SK-N-SH (cell line): ENCODE measurements around the gene TIGIT. TPM values are rescaled to one million over a fixed set of nuclear protein-coding genes. Genes with fewer than 3 reads are reported as not detected.

Source experiments
- CTCF ChIA-PET: fragments of 300-600, 350-600 bp; formaldehyde crosslinking; extraction: SDS; loops from one replicate; lab custom pipeline; 2021; lab: Yijun Ruan, JAX
- POLR2A ChIA-PET: fragments of 350-600 bp; sonication (Branson Sonifier 250); formaldehyde crosslinking; extraction: SDS; loops from one replicate; lab custom pipeline; 2020; ENCODE audit warnings: antibody characterized with exemption, inconsistent platforms; lab: Yijun Ruan, JAX
- DNase-seq: peaks from one replicate; pipeline ENCODE4 v3.0.0; 2012
- H2AFZ ChIP-seq: fragments of 200-600 bp; sonication (generic); 2 replicates; pipeline ENCODE4 v1.8.1; 2016; ENCODE audit warnings: antibody characterized with exemption, mild to moderate bottlenecking, low read depth
- H3F3A ChIP-seq: fragments of 200-600 bp; sonication (generic); replicated peaks from 2 replicates; pipeline ENCODE3; 2016; ENCODE audit warnings: antibody characterized with exemption, mild to moderate bottlenecking; ENCODE audit not compliant: insufficient read depth
- H3K27ac ChIP-seq, 2 experiments: fragments of 200-500 bp in 1 of 2; fragments of 200-600 bp in 1 of 2; sonication (Bioruptor generic) in 1 of 2; sonication (generic), shearing (Covaris generic) in 1 of 2; 2 replicates each; pipeline versions ENCODE4 v1.5.1 to v1.6.1; 2014 to 2016; ENCODE audit warnings: low read depth in 2 of 2, inconsistent platforms in 1 of 2, low read length in 1 of 2, mild to moderate bottlenecking in 1 of 2, mixed read lengths in 1 of 2
- H3K27me3 ChIP-seq: fragments of 200-600 bp; sonication (generic), shearing (Covaris generic); 2 replicates; pipeline ENCODE4 v1.6.1; 2016; ENCODE audit warnings: mixed run types; ENCODE audit not compliant: insufficient read depth
- H3K36me3 ChIP-seq, 2 experiments: fragments of 200-500 bp in 1 of 2; fragments of 200-600 bp in 1 of 2; sonication (Bioruptor generic) in 1 of 2; sonication (generic) in 1 of 2; replicated peaks in 1 of 2; 2 replicates each; pipeline versions ENCODE3 to v1.5.1; 2014 to 2016; ENCODE audit warnings: low read length in 1 of 2, mild to moderate bottlenecking in 1 of 2; ENCODE audit not compliant: insufficient read depth in 2 of 2, control insufficient read depth in 1 of 2
- H3K4me1 ChIP-seq, 2 experiments: fragments of 200-500 bp in 1 of 2; fragments of 200-600 bp in 1 of 2; sonication (Bioruptor generic) in 1 of 2; sonication (generic), shearing (Covaris generic) in 1 of 2; 2 replicates each; pipeline versions ENCODE4 v1.5.1 to v1.6.1; 2014 to 2016; ENCODE audit warnings: low read depth in 1 of 2, low read length in 1 of 2, mixed run types in 1 of 2; ENCODE audit not compliant: insufficient read depth in 2 of 2, control insufficient read depth in 1 of 2
- H3K4me2 ChIP-seq: fragments of 200-600 bp; sonication (generic), shearing (Covaris generic); 2 replicates; pipeline ENCODE4 v1.6.1; 2017; ENCODE audit warnings: mixed run types
- H3K4me3 ChIP-seq, 2 experiments: fragments of 200-500 bp in 1 of 2; fragments of 200-600 bp in 1 of 2; sonication (Bioruptor generic) in 1 of 2; sonication (generic), shearing (Covaris generic) in 1 of 2; 2 replicates each; pipeline versions ENCODE4 v1.5.1 to v1.8.1; 2014 to 2016; ENCODE audit warnings: low read depth in 2 of 2, inconsistent platforms in 1 of 2, low read length in 1 of 2, mild to moderate bottlenecking in 1 of 2, mixed read lengths in 1 of 2, moderate library complexity in 1 of 2
- H3K79me2 ChIP-seq: fragments of 200-600 bp; sonication (generic); 2 replicates; pipeline ENCODE4 v1.8.1; 2017; ENCODE audit warnings: mild to moderate bottlenecking; ENCODE audit not compliant: insufficient read depth
- H3K9ac ChIP-seq: fragments of 200-600 bp; sonication (generic); 2 replicates; pipeline ENCODE4 v1.6.1; 2017; ENCODE audit warnings: mixed run types
- H3K9me2 ChIP-seq: fragments of 200-600 bp; sonication (generic); 2 replicates; pipeline ENCODE4 v1.6.1; 2017; ENCODE audit warnings: mixed run types
- H3K9me3 ChIP-seq: fragments of 200-600 bp; sonication (generic); 2 replicates; pipeline ENCODE4 v1.6.1; 2017; ENCODE audit warnings: mixed run types, mild to moderate bottlenecking, moderate library complexity
- H4K20me1 ChIP-seq: fragments of 200-600 bp; sonication (generic); 2 replicates; pipeline ENCODE4 v1.6.1; 2017; ENCODE audit warnings: mild to moderate bottlenecking, mixed run types; ENCODE audit not compliant: insufficient read depth
- CHD2 ChIP-seq: fragments of 150-350 bp; IDR thresholded peaks from 2 replicates; pipeline ENCODE4 v1.6.1; 2018; ENCODE audit warnings: low read length; ENCODE audit not compliant: partially characterized antibody
- EP300 ChIP-seq, 2 experiments: IDR thresholded peaks; 2 replicates each; pipeline versions ENCODE4 v1.4.0 to v1.6.1; 2012; ENCODE audit warnings: borderline replicate concordance in 1 of 2, low read depth in 1 of 2, low read length in 1 of 2
- FOSL2 ChIP-seq: IDR thresholded peaks from 2 replicates; pipeline ENCODE4 v1.4.0; 2012; ENCODE audit warnings: low read depth, mild to moderate bottlenecking, moderate library complexity, borderline replicate concordance
- FOXJ3 ChIP-seq: sonication (generic); formaldehyde crosslinking; IDR thresholded peaks from 2 replicates; pipeline ENCODE4 v1.5.1; 2020; ENCODE audit warnings: mild to moderate bottlenecking, missing genetic modification reagents
- JUND ChIP-seq: IDR thresholded peaks from 2 replicates; pipeline ENCODE4 v1.4.0; 2012
- NFIC ChIP-seq: IDR thresholded peaks from 2 replicates; pipeline ENCODE4 v1.4.0; 2012; ENCODE audit warnings: borderline replicate concordance
- RAD21 ChIP-seq: IDR thresholded peaks from 2 replicates; pipeline ENCODE4 v1.6.1; 2012; ENCODE audit warnings: mild to moderate bottlenecking, low read length
- TCF12 ChIP-seq: IDR thresholded peaks from 2 replicates; pipeline ENCODE4 v1.4.0; 2012
- TEAD4 ChIP-seq: IDR thresholded peaks from 2 replicates; pipeline ENCODE4 v1.4.0; 2012; ENCODE audit warnings: mild to moderate bottlenecking, borderline replicate concordance; ENCODE audit not compliant: insufficient read depth
- YY1 ChIP-seq: IDR thresholded peaks from 2 replicates; pipeline ENCODE4 v1.4.0; 2012; ENCODE audit warnings: low read depth, mild to moderate bottlenecking
- WGBS: methylation state at CpG from one replicate; pipeline ENCODE4 v1.1.6; 2017; ENCODE audit warnings: low lambda C conversion rate; 5-methylcytosine and 5-hydroxymethylcytosine counted together
- polyA plus RNA-seq, 3 experiments: library from polyadenylated mRNA; depleted of rRNA; stranded (reverse); fragments of >200 nt; gene quantifications; 2 replicates each; pipeline ENCODE4 v1.2.3, GENCODE V29; 2012
- TF ChIP-seq, protein P1 (sequence below): IDR thresholded peaks from 2 replicates; pipeline ENCODE4 v1.4.0; 2012; ENCODE audit warnings: low read depth
- TF ChIP-seq, protein P2 (sequence below): fragments of 200-600 bp; sonication (generic); IDR thresholded peaks from 2 replicates; pipeline ENCODE4 v1.6.1; 2017; ENCODE audit warnings: antibody characterized with exemption, mild to moderate bottlenecking, moderate library complexity
- TF ChIP-seq, protein P3 (sequence below): IDR thresholded peaks from 2 replicates; pipeline ENCODE4 v1.6.1; 2012; ENCODE audit warnings: mild to moderate bottlenecking, low read depth, low read length, moderate library complexity
- TF ChIP-seq, protein P4 (sequence below): IDR thresholded peaks from 2 replicates; pipeline ENCODE4 v1.4.0; 2012; ENCODE audit warnings: low read depth, borderline replicate concordance

Gene TIGIT
- polyA plus RNA-seq, 1 of the 3 experiments (the other 2 are of a cell fraction): not detected

DNA sequence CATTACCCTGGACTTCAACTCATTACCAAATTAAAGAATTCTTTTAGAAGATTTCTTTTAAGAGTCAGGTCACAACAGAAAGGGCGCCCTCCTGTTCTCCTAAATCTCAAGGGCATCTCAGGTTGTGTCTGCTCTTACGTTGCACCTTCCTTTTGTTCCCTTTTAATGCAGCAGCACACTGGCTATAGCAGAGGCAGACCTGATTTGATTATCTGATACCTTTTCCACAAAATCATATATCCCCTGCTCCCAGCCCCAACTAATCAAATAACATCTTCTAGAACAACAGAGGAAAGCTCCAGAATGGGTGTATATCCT, 40.1 kb downstream of the TIGIT start:
- no peaks in the 10 kb centered on the region for H3K27me3 ChIP-seq
- 90% methylated on average over 2 of the region's 2 CpGs for WGBS

More for the DNA sequence above, 40.1 kb downstream of the TIGIT start:
- Histone ChIP-seq H3F3A (no peaks in the 10 kb centered on the region), H2AFZ (no peak overlapping the region), H3K9ac (no peak overlapping the region), H3K4me1 (no peaks in the 10 kb centered on the region; a peak in 1 of 4 replicates), H3K36me3 (peaks cover 8 to 13% of the 10 kb centered on the region in 2 experiments), H3K27ac (no peak overlapping the region), H3K9me3 (no peaks in the 10 kb centered on the region)
- CTCF ChIA-PET: no interaction called here
- POLR2A ChIA-PET: no interaction called here
- TF ChIP-seq RAD21 (no peak), EP300 (IDR thresholded peaks at IDR 0.05; ENCODE audit: borderline replicate concordance in 1 of 2, low read depth in 1 of 2, low read length in 1 of 2) (no peak), CHD2 (no peak), TEAD4 (no peak), YY1 (no peak), NFIC (no peak), FOSL2 (no peak), TCF12 (no peak), FOXJ3 (CRISPR knock-in tag) (no peak), JUND (no peak)
- TF ChIP-seq, protein P1, sequence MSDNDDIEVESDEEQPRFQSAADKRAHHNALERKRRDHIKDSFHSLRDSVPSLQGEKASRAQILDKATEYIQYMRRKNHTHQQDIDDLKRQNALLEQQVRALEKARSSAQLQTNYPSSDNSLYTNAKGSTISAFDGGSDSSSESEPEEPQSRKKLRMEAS: no peak
- TF ChIP-seq, protein P2, sequence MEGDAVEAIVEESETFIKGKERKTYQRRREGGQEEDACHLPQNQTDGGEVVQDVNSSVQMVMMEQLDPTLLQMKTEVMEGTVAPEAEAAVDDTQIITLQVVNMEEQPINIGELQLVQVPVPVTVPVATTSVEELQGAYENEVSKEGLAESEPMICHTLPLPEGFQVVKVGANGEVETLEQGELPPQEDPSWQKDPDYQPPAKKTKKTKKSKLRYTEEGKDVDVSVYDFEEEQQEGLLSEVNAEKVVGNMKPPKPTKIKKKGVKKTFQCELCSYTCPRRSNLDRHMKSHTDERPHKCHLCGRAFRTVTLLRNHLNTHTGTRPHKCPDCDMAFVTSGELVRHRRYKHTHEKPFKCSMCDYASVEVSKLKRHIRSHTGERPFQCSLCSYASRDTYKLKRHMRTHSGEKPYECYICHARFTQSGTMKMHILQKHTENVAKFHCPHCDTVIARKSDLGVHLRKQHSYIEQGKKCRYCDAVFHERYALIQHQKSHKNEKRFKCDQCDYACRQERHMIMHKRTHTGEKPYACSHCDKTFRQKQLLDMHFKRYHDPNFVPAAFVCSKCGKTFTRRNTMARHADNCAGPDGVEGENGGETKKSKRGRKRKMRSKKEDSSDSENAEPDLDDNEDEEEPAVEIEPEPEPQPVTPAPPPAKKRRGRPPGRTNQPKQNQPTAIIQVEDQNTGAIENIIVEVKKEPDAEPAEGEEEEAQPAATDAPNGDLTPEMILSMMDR: no peak
- TF ChIP-seq, protein P3, sequence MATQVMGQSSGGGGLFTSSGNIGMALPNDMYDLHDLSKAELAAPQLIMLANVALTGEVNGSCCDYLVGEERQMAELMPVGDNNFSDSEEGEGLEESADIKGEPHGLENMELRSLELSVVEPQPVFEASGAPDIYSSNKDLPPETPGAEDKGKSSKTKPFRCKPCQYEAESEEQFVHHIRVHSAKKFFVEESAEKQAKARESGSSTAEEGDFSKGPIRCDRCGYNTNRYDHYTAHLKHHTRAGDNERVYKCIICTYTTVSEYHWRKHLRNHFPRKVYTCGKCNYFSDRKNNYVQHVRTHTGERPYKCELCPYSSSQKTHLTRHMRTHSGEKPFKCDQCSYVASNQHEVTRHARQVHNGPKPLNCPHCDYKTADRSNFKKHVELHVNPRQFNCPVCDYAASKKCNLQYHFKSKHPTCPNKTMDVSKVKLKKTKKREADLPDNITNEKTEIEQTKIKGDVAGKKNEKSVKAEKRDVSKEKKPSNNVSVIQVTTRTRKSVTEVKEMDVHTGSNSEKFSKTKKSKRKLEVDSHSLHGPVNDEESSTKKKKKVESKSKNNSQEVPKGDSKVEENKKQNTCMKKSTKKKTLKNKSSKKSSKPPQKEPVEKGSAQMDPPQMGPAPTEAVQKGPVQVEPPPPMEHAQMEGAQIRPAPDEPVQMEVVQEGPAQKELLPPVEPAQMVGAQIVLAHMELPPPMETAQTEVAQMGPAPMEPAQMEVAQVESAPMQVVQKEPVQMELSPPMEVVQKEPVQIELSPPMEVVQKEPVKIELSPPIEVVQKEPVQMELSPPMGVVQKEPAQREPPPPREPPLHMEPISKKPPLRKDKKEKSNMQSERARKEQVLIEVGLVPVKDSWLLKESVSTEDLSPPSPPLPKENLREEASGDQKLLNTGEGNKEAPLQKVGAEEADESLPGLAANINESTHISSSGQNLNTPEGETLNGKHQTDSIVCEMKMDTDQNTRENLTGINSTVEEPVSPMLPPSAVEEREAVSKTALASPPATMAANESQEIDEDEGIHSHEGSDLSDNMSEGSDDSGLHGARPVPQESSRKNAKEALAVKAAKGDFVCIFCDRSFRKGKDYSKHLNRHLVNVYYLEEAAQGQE: no peak
- TF ChIP-seq, protein P4, sequence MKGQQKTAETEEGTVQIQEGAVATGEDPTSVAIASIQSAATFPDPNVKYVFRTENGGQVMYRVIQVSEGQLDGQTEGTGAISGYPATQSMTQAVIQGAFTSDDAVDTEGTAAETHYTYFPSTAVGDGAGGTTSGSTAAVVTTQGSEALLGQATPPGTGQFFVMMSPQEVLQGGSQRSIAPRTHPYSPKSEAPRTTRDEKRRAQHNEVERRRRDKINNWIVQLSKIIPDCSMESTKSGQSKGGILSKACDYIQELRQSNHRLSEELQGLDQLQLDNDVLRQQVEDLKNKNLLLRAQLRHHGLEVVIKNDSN: no peak
- TF ChIP-seq, all 33 proteins: peak for 0
- H3K4me3 ChIP-seq: no peak overlapping the region
- H4K20me1 ChIP-seq: no peaks in the 10 kb centered on the region
- no peaks in the 10 kb centered on the region for H3K79me2 ChIP-seq
- DNase-seq: no peak
- H3K4me2 ChIP-seq: no peak overlapping the region
- no peaks in the 10 kb centered on the region for H3K9me2 ChIP-seq
